Upper lobe of right lung (tissue), 1 donor: Measurements from ENCODE around the gene TJP1. TPM values are rescaled to one million over a fixed set of nuclear protein-coding genes. Genes with fewer than 3 reads are reported as not detected.
"Not testable (repeated sequence)": the region's sequence is repeated elsewhere in the genome, so short reads cannot be mapped to it uniquely, and the experiment has no call there.

Source experiments
- ATAC-seq: fragments of 200-7000 bp; cut with Tn5 transposase; one replicate; pipeline ENCODE4 v1.9.1; 2020; ENCODE audit warnings: mild to moderate bottlenecking, moderate library complexity
- DNase-seq: peaks from one replicate; pipeline ENCODE4 v3.0.0-alpha.2; 2020
- H3K27ac ChIP-seq: fragments of 200-600 bp; one replicate; pipeline ENCODE4 v1.8.0; 2022
- H3K27me3 ChIP-seq: fragments of 200-600 bp; one replicate; pipeline ENCODE4 v1.8.0; 2022; ENCODE audit warnings: mild to moderate bottlenecking
- H3K36me3 ChIP-seq: fragments of 200-600 bp; one replicate; pipeline ENCODE4 v1.8.0; 2022
- H3K4me1 ChIP-seq: fragments of 200-600 bp; one replicate; pipeline ENCODE4 v1.8.0; 2022
- H3K4me3 ChIP-seq: fragments of 200-600 bp; one replicate; pipeline ENCODE4 v1.8.0; 2022; ENCODE audit warnings: mild to moderate bottlenecking
- H3K9me3 ChIP-seq: fragments of 200-600 bp; one replicate; pipeline ENCODE4 v1.8.0; 2022
- CTCF ChIP-seq: fragments of 200-600 bp; IDR thresholded peaks from one replicate; pipeline ENCODE4 v1.8.0; 2022; ENCODE audit warnings: antibody characterized with exemption
- intact Hi-C: fragments of 100-400 bp; cut with DNase I; formaldehyde crosslinking; loops from one replicate; pipeline ENCODE4 v1.11.0; 2022
- total RNA-seq: library from RNA; stranded (reverse); fragmentation: NEBNext Ultra II Directional; extraction: Animal tissue kit (Norgen Biotek cat#: 25700); gene quantifications from one replicate; pipeline ENCODE4 v1.2.1, GENCODE V29; 2021
- donor health status: DM: no; HTN: yes; CAD: no; lungs with severe emphysema.

The TJP1 gene
- total RNA-seq, 1 donor from 2014 or later = 147 TPM

GRCh38 chr15:29698030-29698701 lies 124.1 kb downstream of the TJP1 start:
- Histone ChIP-seq H3K9me3 (no peaks in the 10 kb centered on the region), H3K36me3 (peaks cover 44% of the 10 kb centered on the region), H3K4me1 (no peaks in the 10 kb centered on the region), H3K27me3 (no peaks in the 10 kb centered on the region), H3K27ac (no peak overlapping the region), H3K4me3 (no peak overlapping the region)
- DNase-seq = no peak
- TF ChIP-seq CTCF = no peak
- peak; percentile 70 for ATAC-seq
- intact Hi-C loops = no loop called here

DNA sequence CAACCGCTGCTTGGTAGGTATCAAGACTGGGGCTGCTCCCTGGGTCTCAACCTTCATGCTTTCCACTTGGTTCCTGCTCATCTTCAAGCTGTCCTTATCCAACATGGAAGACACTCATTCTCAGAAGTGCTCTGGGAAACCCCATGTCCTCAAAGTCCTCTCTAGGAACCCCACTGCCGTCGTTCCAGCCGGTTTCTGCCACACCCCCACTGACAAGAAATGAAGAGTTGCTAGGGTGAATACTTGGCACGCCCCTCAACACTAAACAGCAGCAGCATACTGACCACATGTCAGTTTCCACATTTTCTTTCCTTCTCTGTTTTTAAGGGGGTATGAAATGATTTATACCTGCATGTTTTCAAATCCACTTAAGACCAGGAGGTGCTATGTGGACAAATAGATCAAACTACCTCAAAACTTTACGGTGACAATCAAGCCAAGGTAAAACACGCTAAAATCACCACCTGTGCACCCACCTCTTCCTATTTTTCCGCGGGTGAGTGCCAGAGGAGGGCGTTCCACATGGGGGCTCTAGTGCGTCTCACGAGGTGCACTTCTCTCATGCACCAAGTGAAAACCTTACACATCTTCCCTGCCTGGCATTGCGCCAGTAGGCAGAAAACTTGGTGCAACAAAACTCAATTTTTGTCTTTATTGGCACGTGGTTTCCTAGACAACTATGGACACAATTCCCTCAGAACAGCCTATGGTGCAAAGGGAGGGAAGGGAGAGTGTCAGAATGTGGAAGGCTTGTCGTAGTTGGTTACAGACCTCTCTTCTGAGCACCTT lies 125.1 kb downstream of the TJP1 start:
- no peak overlapping the region for H3K27ac ChIP-seq
- H3K27me3 ChIP-seq = no peaks in the 10 kb centered on the region
- DNase-seq = no peak
- ATAC-seq = peak; percentile 17
- no peaks in the 10 kb centered on the region for H3K4me1 ChIP-seq
- intact Hi-C loops = no loop called here
- H3K36me3 ChIP-seq = peaks cover 33% of the 10 kb centered on the region
- TF ChIP-seq CTCF = no peak
- no peak overlapping the region for H3K4me3 ChIP-seq
- no peaks in the 10 kb centered on the region for H3K9me3 ChIP-seq

- H3K9me3 ChIP-seq, intact Hi-C loops, H3K27me3 ChIP-seq, H3K4me1 ChIP-seq, H3K27ac ChIP-seq, H3K4me3 ChIP-seq, DNase-seq, ATAC-seq: not testable (repeated sequence)
- peaks cover 27% of the 10 kb centered on the region for H3K36me3 ChIP-seq
Observed at GRCh38 chr15:29696506-29696905, 125.8 kb downstream of the TJP1 start.

DNA sequence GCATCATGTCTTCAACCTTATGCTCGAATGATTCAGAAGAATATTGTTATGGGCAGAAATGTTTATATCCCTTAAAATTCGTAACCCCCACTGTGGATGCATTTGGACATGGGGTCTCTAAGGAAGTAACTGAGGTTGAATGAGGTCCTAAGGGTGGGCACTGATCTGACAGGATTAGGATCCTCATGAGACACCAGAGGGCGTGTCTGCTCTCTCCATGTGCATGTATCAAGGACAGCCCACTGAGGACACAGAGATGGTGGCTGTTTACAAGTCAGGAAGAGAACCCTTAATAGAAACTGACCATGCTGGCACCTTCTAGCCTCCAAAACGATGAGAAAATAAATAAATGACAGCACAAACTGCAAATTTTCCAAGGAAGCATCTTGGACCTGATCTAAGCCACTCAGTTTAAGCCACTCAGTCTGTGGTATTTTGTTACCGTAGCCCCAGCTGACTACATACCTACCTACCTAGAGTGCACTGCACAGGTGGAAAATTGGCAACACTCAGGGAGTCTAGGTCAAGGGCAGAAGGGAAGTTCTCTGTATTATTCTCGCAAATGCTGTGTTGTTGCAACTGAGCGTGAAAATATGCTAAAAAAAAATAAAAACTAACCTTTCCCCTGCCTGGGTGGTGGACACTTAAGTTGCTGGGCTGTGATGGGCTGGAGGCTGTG lies 126.6 kb downstream of the TJP1 start:
- H3K27me3 ChIP-seq = no peaks in the 10 kb centered on the region
- ATAC-seq (peak; percentile 31), DNase-seq (no peak)
- intact Hi-C loops = no loop called here
- H3K4me1 ChIP-seq = no peaks in the 10 kb centered on the region
- H3K9me3 ChIP-seq = no peaks in the 10 kb centered on the region
- no peak overlapping the region for H3K27ac ChIP-seq
- no peak overlapping the region for H3K4me3 ChIP-seq
- H3K36me3 ChIP-seq = peaks cover 18% of the 10 kb centered on the region
- TF ChIP-seq CTCF = no peak

DNA sequence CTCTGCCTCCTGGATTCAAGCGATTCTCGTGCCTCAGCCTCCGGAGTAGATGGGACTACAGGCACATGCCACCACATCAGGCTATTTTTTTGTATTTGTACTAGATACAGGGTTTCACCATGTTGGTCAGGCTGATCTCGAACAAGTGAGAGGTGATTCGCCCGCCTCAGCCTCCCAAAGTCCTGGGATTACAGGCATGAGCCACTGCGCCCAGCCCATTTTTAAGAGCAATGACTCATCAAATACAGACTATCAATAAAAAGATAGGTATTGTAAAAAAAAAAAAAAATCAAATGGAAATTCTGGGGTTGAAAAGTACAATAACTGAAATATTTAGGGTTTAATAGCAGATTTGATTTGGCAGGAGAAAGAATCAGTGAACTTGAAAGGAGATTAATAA lies 129.0 kb downstream of the TJP1 start:
- Histone ChIP-seq H3K36me3 (no peaks in the 10 kb centered on the region), H3K4me3 (no peak overlapping the region), H3K4me1 (no peaks in the 10 kb centered on the region), H3K27ac (no peak overlapping the region), H3K27me3 (no peaks in the 10 kb centered on the region), H3K9me3 (no peaks in the 10 kb centered on the region)
- TF ChIP-seq CTCF = no peak
- no peak for DNase-seq
- ATAC-seq = no peak
- intact Hi-C loops = no loop called here

- TF ChIP-seq CTCF = no peak
- H3K27ac ChIP-seq = no peak overlapping the region
- no peaks in the 10 kb centered on the region for H3K9me3 ChIP-seq
Observed at GRCh38 chr15:29692527-29692926, 129.7 kb downstream of the TJP1 start.

More at GRCh38 chr15:29692527-29692926, 129.7 kb downstream of the TJP1 start:
- H3K4me1 ChIP-seq = no peaks in the 10 kb centered on the region
- no peaks in the 10 kb centered on the region for H3K27me3 ChIP-seq
- ATAC-seq = no peak
- DNase-seq = no peak
- no peaks in the 10 kb centered on the region for H3K36me3 ChIP-seq
- intact Hi-C loops = no loop called here
- no peak overlapping the region for H3K4me3 ChIP-seq
